AG08395 (cell line): ENCODE data around the gene CENPU.
"Not testable (repeated sequence)": the region's sequence is repeated elsewhere in the genome, so short reads cannot be mapped to it uniquely, and the experiment has no call there.

ENCODE experiments used
- DNase-seq: peaks from one replicate; pipeline ENCODE4 v3.0.0; 2012; ENCODE audit warnings: mixed read lengths, low spot score

The CENPU gene

GRCh38 chr4:184752496-184753275 is 18.8 kb upstream of the CENPU start:
- DNase-seq, result no peak

- no peak for DNase-seq
Observed at GRCh38 chr4:184751585-184751956, 17.7 kb upstream of the CENPU start.

- DNase-seq, result no peak
Observed at GRCh38 chr4:184750926-184751584, 17.2 kb upstream of the CENPU start.

GRCh38 chr4:184748251-184748652 is 14.4 kb upstream of the CENPU start:
- no peak for DNase-seq

GRCh38 chr4:184747034-184747830 is 13.3 kb upstream of the CENPU start:
- DNase-seq, result no peak

- peak; percentile 81 for DNase-seq
Observed at GRCh38 chr4:184745831-184746795, 12.2 kb upstream of the CENPU start.

- DNase-seq, result no peak
Observed at GRCh38 chr4:184744236-184744635, 10.3 kb upstream of the CENPU start.

- no peak for DNase-seq
Observed at GRCh38 chr4:184743650-184744049, 9.8 kb upstream of the CENPU start.

GRCh38 chr4:184741651-184742050 is 7.8 kb upstream of the CENPU start:
- DNase-seq, result not testable (repeated sequence)

GRCh38 chr4:184740980-184741391 is 7.1 kb upstream of the CENPU start:
- DNase-seq, result no peak

- DNase-seq, result not testable (repeated sequence)
Observed at GRCh38 chr4:184739575-184739974, 5.7 kb upstream of the CENPU start.

- no peak for DNase-seq
Observed at GRCh38 chr4:184734758-184735157, 862 bp upstream of the CENPU start.

GRCh38 chr4:184732126-184732525 is 1.8 kb downstream of the CENPU start:
- DNase-seq, result no peak

GRCh38 chr4:184731056-184731455 is 2.8 kb downstream of the CENPU start:
- DNase-seq, result no peak

- no peak for DNase-seq
Observed at GRCh38 chr4:184729946-184730345, 4.0 kb downstream of the CENPU start.

- no peak for DNase-seq
Observed at GRCh38 chr4:184728858-184729257, 5.0 kb downstream of the CENPU start.

GRCh38 chr4:184727430-184727829 is 6.5 kb downstream of the CENPU start:
- DNase-seq, result no peak

GRCh38 chr4:184722798-184723197 is 11.1 kb downstream of the CENPU start:
- DNase-seq, result no peak

- no peak for DNase-seq
Observed at GRCh38 chr4:184721254-184721653, 12.6 kb downstream of the CENPU start.

- DNase-seq, result no peak
Observed at GRCh38 chr4:184719407-184719806, 14.5 kb downstream of the CENPU start.

- no peak for DNase-seq
Observed at GRCh38 chr4:184715526-184715925, 18.4 kb downstream of the CENPU start.

- DNase-seq, result no peak
Observed at GRCh38 chr4:184713887-184714286, 20.0 kb downstream of the CENPU start.
